Brain pericyte (primary cell): ENCODE measurements around the gene GSC2.
"Not testable (repeated sequence)": the region's sequence is repeated elsewhere in the genome, so short reads cannot be mapped to it uniquely, and the experiment has no call there.

Source experiments
- DNase-seq: peaks from one replicate; pipeline ENCODE4 v3.0.0-alpha.2; 2012; ENCODE audit warnings: low read depth, low spot score

GSC2 gene

DNA sequence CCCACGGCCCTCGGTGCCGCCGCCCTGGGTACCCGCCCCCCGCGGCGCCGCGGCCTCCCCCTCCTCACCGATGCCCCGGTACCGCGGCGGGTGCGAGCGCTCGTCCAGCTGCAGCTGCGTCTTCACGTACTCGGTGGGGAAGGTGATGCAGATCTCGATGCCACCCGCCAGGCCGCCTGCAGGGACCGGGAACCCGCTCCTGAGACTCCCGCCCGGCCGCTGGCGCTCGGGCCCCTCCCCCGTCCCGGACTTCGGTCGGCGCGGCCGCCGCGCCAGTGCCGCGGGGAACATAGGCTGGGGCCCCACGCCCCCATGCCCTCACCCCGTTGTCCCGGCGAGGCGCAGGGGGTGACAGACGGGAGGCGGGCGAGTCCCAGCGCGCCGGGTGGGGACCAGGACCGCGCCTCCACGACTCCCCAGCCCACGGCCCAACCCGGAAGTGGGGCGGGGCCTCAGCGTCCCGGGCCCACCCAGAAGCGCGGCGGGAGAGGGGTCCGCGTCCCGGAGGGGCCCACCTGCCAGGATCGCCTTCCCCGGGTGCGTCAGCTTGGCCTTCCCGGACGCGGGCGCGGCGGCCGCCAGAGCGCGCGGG is 28.1 kb upstream of the GSC2 start:
- DNase-seq: no peak

DNA sequence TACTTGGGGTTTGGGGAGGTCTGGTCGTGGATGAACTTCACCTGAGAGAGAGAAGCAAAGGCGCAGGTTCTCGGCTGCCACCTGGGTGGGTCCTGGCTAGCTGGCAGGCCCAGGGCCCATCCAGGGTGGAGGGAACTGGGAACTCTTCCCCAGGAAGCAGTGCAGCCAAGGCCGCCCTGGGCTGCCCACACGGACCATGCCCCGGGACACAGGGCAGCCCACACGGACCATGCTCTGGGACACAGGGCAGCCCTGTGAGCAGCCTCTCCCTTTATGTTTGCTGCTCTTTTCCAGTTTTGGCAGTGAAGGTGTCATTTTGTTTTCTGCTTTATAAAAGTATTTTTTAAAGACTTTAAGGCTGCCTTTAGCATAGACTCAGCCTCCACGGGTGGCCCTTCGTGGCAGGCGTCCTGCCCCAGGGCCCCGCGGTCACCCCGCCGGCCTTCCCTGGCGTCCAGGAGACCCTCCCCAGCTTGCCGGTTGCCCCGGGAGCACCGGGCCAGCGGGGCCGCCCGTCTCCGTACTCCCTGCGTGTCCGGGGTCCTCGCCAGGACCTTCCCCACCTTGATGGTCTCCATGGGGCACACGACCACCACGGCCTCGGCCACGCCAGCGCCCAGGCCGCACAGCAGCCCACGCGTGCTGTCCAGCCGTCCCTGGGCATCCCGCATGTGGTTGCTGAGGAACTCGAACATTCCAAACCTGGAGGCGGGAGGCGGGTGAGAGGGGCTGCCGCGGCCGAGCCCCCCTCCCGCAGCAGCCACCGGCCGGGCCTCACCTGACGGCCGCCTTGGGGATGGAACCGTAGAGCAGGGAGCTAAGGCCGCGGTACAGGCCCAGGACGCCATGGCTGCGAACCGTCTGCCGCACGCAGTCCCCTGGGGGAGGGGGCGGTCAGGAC is 27.3 kb upstream of the GSC2 start:
- no peak for DNase-seq

- DNase-seq: no peak
These were observed 26.6 kb upstream of the GSC2 start for GRCh38 chr22:19176732-19177131.

GRCh38 chr22:19176175-19176643 is 26.1 kb upstream of the GSC2 start:
- no peak for DNase-seq

DNA sequence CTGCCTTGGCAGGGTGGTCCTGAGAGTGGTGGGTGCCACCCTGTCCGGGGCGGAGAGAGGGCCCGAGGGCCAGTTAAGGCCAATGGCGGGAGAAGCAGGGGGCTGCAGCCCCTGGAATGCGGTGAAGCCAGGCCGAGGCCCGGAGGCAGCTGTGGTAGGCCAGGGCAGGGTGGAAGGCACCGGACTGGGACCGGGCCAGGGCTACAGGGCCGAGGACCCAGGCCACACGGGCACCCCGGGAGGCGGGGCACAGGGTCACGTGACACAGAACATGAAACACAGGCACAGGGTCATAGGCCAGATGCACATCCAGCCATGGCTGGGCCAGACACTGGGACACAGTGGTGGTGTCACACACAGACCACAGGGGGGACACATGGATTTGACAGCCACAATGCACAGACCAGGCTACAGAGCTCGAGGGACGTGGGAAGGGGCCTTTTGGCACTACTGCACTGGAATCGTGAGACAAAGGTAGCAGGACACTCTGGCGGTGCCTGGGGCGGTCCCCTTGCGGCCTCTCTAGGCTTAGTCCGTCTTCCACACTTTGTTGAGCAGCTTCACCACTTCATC is 25.6 kb upstream of the GSC2 start:
- no peak for DNase-seq

- no peak for DNase-seq
These were observed 25.0 kb upstream of the GSC2 start for GRCh38 chr22:19175026-19175601.

- no peak for DNase-seq
These were observed 24.3 kb upstream of the GSC2 start for GRCh38 chr22:19174106-19175025.

GRCh38 chr22:19173047-19174035 is 23.2 kb upstream of the GSC2 start:
- no peak for DNase-seq

DNA sequence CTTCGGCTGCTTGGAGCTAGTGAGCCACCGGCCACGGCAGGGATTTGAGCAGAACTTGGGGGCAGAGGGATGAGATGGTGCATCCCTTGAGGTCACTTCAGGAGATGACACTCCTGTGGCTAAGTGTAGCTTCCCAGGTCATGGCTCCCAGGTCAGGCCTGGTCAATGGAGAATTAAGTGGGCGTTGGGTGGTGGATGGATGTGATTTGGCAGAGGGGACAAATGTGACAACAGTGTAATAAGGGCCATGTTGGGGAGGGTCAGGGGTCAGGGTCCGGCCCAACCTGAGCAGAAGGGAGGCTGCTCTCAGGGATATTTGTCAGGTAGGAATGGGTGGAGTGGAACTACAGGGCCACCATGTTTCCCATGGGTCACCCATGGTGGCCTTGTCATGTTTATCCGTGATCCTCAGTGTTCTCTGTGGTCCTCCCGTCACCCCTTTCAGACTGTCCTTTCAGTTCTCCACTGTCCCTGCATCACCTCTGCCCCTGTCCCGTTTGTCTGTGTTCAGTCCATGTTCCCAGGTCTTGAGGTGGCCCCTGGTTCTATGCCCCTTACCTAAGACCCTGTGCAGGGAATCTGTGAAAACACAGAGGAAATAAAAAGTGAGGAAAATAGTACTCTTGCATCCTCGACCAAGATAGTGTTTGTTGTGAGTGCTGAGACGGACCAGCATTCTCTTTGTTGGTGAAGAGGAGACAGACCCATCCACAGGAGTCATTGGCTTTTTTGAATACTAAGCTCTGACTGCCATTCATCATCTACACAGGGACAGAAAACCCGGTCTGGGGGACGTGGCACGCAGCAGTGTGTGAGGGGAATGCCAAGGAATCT is 22.3 kb upstream of the GSC2 start:
- DNase-seq: no peak

DNA sequence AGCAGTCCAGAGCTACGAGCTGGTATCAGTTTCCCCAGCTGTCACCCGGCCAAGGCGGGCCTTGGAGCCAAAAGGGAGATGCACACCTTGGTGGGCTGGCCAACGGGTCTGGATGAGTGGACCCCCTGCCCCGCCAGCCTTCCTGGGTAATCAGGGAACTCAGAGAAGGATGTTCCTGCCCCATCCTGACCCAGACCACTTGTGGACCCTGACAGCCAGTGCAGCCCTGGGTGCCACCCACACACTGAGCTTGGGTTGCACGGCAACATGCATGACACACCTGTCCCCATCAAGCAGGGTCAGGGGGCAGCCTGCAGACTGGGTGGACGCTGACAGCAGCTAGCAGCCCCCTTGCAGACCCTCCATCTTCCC is 19.8 kb upstream of the GSC2 start:
- no peak for DNase-seq

DNA sequence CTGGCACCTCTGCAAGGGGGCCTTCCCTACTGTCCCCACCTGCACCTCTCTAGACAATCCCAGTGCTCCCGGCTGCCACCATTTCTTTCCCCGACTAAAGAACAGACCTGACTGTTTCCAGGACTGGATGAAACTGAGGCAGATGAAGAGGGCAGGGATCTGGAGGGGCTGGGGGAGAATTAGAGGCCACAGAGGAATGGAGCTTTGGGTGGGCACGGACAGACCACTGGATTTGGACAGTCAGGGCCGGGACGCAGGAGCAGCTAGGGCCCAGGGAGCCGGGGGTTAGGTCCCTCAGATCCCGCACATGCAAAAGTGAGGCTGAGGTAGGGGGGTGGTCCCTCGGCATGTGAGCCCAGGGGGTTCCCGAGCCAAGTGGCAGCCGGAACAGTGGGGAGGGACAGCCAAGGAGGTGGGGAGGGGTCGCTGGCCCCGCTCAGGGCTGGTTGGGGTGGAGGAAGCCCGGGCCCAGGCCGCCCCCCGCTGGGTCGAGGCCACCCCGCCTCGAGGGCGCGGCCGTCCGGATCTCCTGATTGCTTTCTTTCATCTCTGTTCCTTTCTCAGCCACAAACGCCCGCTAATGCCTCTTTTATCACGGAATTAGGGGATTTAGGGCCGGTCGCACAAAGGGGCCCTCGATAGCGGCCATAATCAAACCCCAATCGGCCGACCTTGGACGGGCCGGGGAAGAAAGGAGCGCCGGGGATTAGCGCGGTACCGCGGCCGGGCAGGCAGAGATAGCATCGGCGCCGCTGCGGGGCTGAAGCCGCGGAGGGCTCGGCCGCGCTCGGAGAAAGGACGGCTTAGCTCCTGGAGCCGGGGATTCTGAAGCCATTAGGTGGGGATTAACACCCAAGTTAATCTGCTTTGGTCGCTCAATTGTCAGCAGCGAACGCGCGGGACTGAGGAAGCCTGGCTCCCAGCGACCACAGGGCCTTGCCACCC is 19.2 kb upstream of the GSC2 start:
- no peak for DNase-seq

DNA sequence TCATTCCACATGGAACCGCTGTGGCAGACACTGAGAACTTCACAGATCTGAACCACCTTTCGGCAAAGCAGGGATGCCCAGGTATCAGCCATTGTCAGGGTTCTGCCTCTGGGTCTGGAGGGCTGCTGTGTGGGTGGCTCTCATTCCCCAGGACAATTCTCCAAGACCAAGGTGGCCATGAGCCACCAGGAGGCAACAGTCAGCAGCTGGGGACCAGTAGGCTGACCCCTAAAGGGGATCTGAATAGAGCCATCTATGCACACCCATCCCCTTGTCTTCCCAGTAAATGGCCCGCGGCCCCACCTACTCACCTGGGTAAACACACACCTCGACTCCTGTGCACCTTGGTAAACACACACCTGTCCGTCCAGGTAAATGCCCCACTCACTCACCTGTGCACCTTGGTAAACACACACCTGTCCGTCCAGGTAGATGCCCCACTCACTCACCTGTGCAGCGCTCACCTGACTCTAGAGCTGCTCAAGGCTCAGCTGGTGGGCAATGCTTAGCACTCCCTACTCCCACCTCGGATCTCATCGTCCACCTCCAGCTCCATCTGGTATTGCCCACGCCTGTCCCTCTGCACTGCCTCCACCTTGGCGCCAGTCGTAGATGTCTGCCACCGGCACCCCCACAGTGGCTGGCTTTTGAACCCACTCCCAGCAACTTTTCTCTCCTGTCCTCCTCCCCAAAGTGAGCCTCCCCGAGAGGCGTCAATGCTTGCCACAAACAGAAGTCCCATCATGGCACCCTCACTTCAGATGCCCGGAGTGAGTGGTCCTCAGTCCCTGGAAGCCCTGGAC is 18.2 kb upstream of the GSC2 start:
- no peak for DNase-seq

DNA sequence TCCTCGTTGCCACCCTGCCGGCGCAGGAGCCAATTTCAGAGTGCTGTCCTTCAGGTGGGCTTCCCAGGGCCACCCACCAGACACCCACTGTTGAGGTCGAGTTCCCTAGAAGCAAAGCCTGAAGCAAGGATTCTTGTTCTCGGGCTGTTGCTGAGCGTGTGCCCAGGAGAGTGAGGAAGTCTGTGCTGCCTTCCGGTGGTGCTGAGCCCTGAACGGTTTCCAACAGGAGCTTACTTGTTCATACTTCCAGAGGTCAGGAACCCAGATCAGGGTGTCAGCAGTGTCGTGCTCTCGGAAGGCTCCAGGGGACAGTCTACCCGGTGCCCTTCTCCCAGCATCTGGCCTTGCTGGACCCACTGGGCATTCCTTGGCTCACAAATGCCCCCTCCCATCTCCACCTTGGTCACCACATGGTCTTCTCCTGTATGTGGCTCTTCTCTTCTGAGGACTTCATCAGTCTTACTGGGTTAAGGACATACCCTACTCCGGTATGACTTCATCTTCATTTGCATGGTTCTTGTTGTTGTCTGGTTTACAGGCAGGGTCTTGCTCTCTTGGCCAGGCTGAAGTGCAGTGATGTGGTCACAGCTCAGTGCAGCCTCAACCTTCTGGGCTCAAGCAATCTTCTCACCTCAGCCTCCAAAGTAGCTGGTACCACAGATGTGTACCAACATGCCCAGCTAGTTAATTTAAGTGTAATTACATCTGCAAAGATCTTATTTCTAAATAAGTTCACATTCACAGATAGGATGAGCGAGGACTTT is 17.2 kb upstream of the GSC2 start:
- DNase-seq: no peak

DNA sequence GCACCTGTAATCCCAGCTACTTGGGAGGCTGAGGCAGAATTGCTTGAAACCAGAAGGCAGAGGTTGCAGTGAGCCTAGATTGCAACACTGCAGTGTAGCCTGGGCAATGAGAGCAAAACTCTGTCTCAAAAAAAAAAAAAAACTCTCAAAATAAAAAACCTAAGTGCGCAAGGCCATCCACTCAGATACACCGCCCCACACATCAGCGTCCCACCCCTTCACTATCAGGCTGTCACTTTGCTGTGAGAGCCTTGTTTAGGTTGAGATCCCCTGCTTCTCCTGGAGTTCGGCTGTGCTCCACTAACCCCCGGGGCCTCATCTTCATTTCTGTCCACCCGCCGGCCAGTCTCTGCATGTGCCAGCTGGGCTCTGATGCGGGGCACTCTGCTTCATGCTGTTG is 16.3 kb upstream of the GSC2 start:
- no peak for DNase-seq

GRCh38 chr22:19164425-19164824 is 14.3 kb upstream of the GSC2 start:
- DNase-seq: no peak

- not testable (repeated sequence) for DNase-seq
These were observed 8.6 kb upstream of the GSC2 start for GRCh38 chr22:19158649-19159048.

- not testable (repeated sequence) for DNase-seq
These were observed 6.0 kb upstream of the GSC2 start for GRCh38 chr22:19156109-19156508.
